ENCODE results near the gene THOC6.
"Not testable (repeated sequence)": the region's sequence is repeated elsewhere in the genome, so short reads cannot be mapped to it uniquely, and the experiment has no call there.

THOC6 gene

GRCh38 chr16:3075946-3076345 lies 52.1 kb downstream of the THOC6 start:
- not testable (repeated sequence) for DNase-seq

DNA sequence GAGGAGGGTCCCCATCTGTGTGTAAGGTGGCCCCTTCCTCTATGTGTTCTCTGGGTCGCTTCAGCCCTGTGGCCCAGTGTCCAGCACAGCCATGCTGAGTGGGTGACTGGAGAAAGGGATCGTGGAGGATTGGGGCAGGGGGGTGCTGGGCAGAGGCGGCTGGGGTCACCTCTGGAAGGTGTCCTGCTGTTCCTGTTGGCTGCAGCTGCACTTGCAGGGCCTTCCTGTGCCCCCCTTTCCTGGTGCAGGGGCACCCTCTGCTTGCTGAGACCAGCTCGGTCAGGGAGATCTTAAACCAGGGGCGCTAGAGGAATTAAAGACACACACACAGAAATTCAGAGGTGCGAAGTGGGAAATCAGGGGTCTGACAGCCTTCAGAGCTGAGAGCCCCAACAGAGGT lies 52.7 kb downstream of the THOC6 start:
- DNase-seq, result no peak
